B cell (primary cell): ENCODE results near the gene POLR2J. TPM values are rescaled to one million over a fixed set of nuclear protein-coding genes. Genes with fewer than 3 reads are reported as not detected.

Source experiments
- ATAC-seq: fragments of 200-7000 bp; cut with Tn5 transposase; one replicate; pipeline ENCODE4 v1.10.0; 2021; ENCODE audit warnings: low read depth, mild to moderate bottlenecking, moderate number of reproducible peaks, moderate library complexity
- CTCF ChIA-PET: fragments of 350-600 bp; sonication (Branson Sonifier 250); formaldehyde crosslinking; loops from one replicate; lab custom pipeline; 2021; ENCODE audit warnings: antibody characterized with exemption, inconsistent platforms; lab: Charles Lee
- POLR2A ChIA-PET: fragments of 350-600 bp; sonication (Branson Sonifier 250); formaldehyde crosslinking; loops from one replicate; lab custom pipeline; 2021; ENCODE audit warnings: antibody characterized with exemption; lab: Charles Lee
- DNase-seq: peaks from one replicate; pipeline ENCODE4 v3.0.0; 2013
- H2AFZ ChIP-seq: 2 replicates; pipeline ENCODE4 v1.6.1; 2012; ENCODE audit warnings: mild to moderate bottlenecking, low read depth, low read length; ENCODE audit not compliant: insufficient read depth, poor library complexity, severe bottlenecking
- H3K27ac ChIP-seq, 2 donors: 1 replicate in 1 of 2; 2 replicates in 1 of 2; pipeline ENCODE4 v1.5.1; 2012 to 2013; ENCODE audit warnings: low read length in 2 of 2, mild to moderate bottlenecking in 2 of 2, moderate library complexity in 1 of 2
- H3K27me3 ChIP-seq, 4 experiments: fragments of 200-600 bp in 1 of 4; sonication (generic) in 1 of 4; replicated peaks in 1 of 4; 1 replicate in 2 of 4; 2 replicates in 2 of 4; pipeline versions ENCODE4 v1.6.1 to v1.7.0; 2013 to 2016; ENCODE audit warnings: low read length in 3 of 4, mild to moderate bottlenecking in 2 of 4, mixed read lengths in 1 of 4, moderate library complexity in 1 of 4; ENCODE audit not compliant: insufficient read depth in 4 of 4, control insufficient read depth in 3 of 4; ENCODE audit errors: control extremely low read depth in 1 of 4
- H3K36me3 ChIP-seq, 2 experiments: replicated peaks in 1 of 2; 1 replicate in 1 of 2; 2 replicates in 1 of 2; pipeline versions ENCODE4 v1.6.1 to v1.7.1; 2013; ENCODE audit warnings: low read length in 1 of 2; ENCODE audit not compliant: insufficient read depth in 2 of 2, control insufficient read depth in 1 of 2; ENCODE audit errors: control extremely low read depth in 1 of 2, extremely low read depth in 1 of 2
- H3K4me1 ChIP-seq, 2 donors: fragments of 200-600 bp in 1 of 2; sonication (generic) in 1 of 2; 1 replicate in 1 of 2; 2 replicates in 1 of 2; pipeline versions ENCODE4 v1.5.1 to v1.6.1; 2013 to 2017; ENCODE audit warnings: low read length in 2 of 2; ENCODE audit not compliant: control insufficient read depth in 2 of 2, insufficient read depth in 2 of 2
- H3K4me2 ChIP-seq: replicated peaks from 2 replicates; pipeline ENCODE3; 2012; ENCODE audit warnings: mild to moderate bottlenecking, low read depth, low read length; ENCODE audit not compliant: poor library complexity, severe bottlenecking
- H3K4me3 ChIP-seq, 5 experiments: fragments of 200-600 bp in 1 of 5; sonication (generic) in 1 of 5; 1 replicate in 3 of 5; 2 replicates in 2 of 5; pipeline versions ENCODE4 v1.5.1 to v1.7.0; 2011 to 2016; ENCODE audit warnings: low read length in 4 of 5, mild to moderate bottlenecking in 4 of 5, low read depth in 2 of 5, control low read depth in 1 of 5, moderate library complexity in 1 of 5; ENCODE audit not compliant: insufficient read depth in 1 of 5; ENCODE audit errors: control extremely low read depth in 1 of 5, extremely low read depth in 1 of 5
- H3K79me2 ChIP-seq: fragments of 200-600 bp; sonication (generic); one replicate; pipeline ENCODE4 v1.6.0; 2016; ENCODE audit warnings: low read length; ENCODE audit not compliant: control insufficient read depth, insufficient read depth
- H3K9ac ChIP-seq: fragments of 200-600 bp; sonication (generic); 2 replicates; pipeline ENCODE4 v1.6.1; 2017; ENCODE audit warnings: mild to moderate bottlenecking, low read length, moderate library complexity
- H3K9me3 ChIP-seq, 3 donors: one replicate each; pipeline versions ENCODE4 v1.6.1 to v1.7.1; 2013; ENCODE audit warnings: low read length in 2 of 3; ENCODE audit not compliant: control insufficient read depth in 2 of 3, insufficient read depth in 1 of 3; ENCODE audit errors: control extremely low read depth in 1 of 3
- H4K20me1 ChIP-seq: 2 replicates; pipeline ENCODE4 v1.6.0; 2012; ENCODE audit warnings: mild to moderate bottlenecking, low read length; ENCODE audit not compliant: insufficient read depth, control insufficient read depth, poor library complexity, severe bottlenecking
- H3K27ac Mint-ChIP-seq: one replicate; pipeline ENCODE4 v1.8.0; 2021; ENCODE audit warnings: mixed read lengths
- H3K27me3 Mint-ChIP-seq: one replicate; pipeline ENCODE4 v1.8.0; 2021; ENCODE audit warnings: mixed read lengths
- H3K4me1 Mint-ChIP-seq: one replicate; pipeline ENCODE4 v1.8.0; 2021; ENCODE audit warnings: mixed read lengths
- H3K4me3 Mint-ChIP-seq: one replicate; pipeline ENCODE4 v1.8.0; 2021; ENCODE audit warnings: mixed read lengths
- H3K9me3 Mint-ChIP-seq: one replicate; pipeline ENCODE4 v1.8.0; 2022; ENCODE audit warnings: mixed read lengths; ENCODE audit not compliant: insufficient read depth
- CTCF ChIP-seq: fragments of 200-600 bp; IDR thresholded peaks from one replicate; pipeline ENCODE4 v1.8.0; 2022; ENCODE audit warnings: antibody characterized with exemption, mild to moderate bottlenecking
- EZH2 ChIP-seq: IDR thresholded peaks from 2 replicates; pipeline ENCODE4 v1.6.1; 2012; ENCODE audit warnings: borderline replicate concordance, low read depth, mild to moderate bottlenecking, moderate library complexity, low read length; ENCODE audit not compliant: insufficient read depth, poor library complexity, severe bottlenecking
- WGBS: methylation state at CpG from one replicate; pipeline ENCODE4 v1.1.5; 2013; ENCODE audit warnings: missing lambda C conversion rate; ENCODE audit not compliant: insufficient coverage; 5-methylcytosine and 5-hydroxymethylcytosine counted together
- intact Hi-C: fragments of 100-400 bp; cut with micrococcal nuclease; formaldehyde crosslinking; loops from one replicate; pipeline ENCODE4 v1.10.0; 2022
- polyA plus RNA-seq: library from polyadenylated mRNA; depleted of rRNA; stranded (reverse); fragments of >200 nt; gene quantifications from 2 replicates; pipeline ENCODE4 v1.2.3, GENCODE V29; 2012
- total RNA-seq, 2 donors: library from RNA; stranded (reverse); fragments of 120-200 nt in 1 of 2; gene quantifications; 1 replicate in 1 of 2; 2 replicates in 1 of 2; pipeline versions ENCODE4 v1.2.3 to v1.2.4, GENCODE V29; 2013 to 2022

Gene POLR2J
- total and polyA plus RNA-seq, 2 donors (not counting 1 experiment from before 2014, with no cell fraction given), result 34.0 to 83.0 TPM

GRCh38 chr7:102426268-102427018 lies 52.3 kb downstream of the POLR2J start:
- Mint-ChIP-seq H3K27me3 (no peaks in the 10 kb centered on the region), H3K4me3 (peak overlapping the region; percentile 87), H3K4me1 (peaks cover 80% of the 10 kb centered on the region), H3K27ac (peak overlapping the region; percentile 100), H3K9me3 (no peaks in the 10 kb centered on the region)
- H4K20me1 ChIP-seq, result no peaks in the 10 kb centered on the region
- ChIA-PET POLR2A (interaction anchor here (0.7 to 13.6 kb wide), 17 partner anchors 4 to 440 kb away, joined by 3 to 223 read pairs (median 6); partner anchors contain the start of genes ORAI2 and PRKRIP1), CTCF (interaction anchor here (0.8 to 46.3 kb wide), 7 partner anchors 9 to 30 kb away, joined by 3 to 1182 read pairs (median 6); partner anchors contain the start of gene PRKRIP1)
- peaks cover 0 to 10% (median 0%) of the 10 kb centered on the region in 3 donors for H3K9me3 ChIP-seq
- H3K27me3 ChIP-seq, result no peaks in the 10 kb centered on the region
- H2AFZ ChIP-seq, result peak overlapping the region; percentile 44
- TF ChIP-seq CTCF, result no peak
- no peak for TF ChIP-seq EZH2
- H3K4me3 ChIP-seq, result peak overlapping the region; percentile 30 to 48 (median 39)
- WGBS, result 2% methylated on average over 14 of the region's 16 CpGs
- H3K27ac ChIP-seq, result peak overlapping the region; percentile 100
- H3K4me2 ChIP-seq, result peak overlapping the region; percentile 85
- peaks cover 50% of the 10 kb centered on the region for H3K79me2 ChIP-seq
- DNase-seq, result peak; percentile 91
- peaks cover 0 to 4% of the 10 kb centered on the region in 2 experiments for H3K36me3 ChIP-seq
- peak overlapping the region; percentile 69 for H3K9ac ChIP-seq
- H3K4me1 ChIP-seq, result peaks cover 95 to 99% of the 10 kb centered on the region in 2 donors
- intact Hi-C loops, result loop anchor here (1.0 to 10.0 kb wide), 4 partner anchors 10 to 122 kb away; partner anchors contain the start of gene PRKRIP1
- ATAC-seq, result peak; percentile 63
